ENCODE results near the gene TFB1M. TPM values are rescaled to one million over a fixed set of nuclear protein-coding genes. Genes with fewer than 3 reads are reported as not detected.
"Not testable (repeated sequence)": the region's sequence is repeated elsewhere in the genome, so short reads cannot be mapped to it uniquely, and the experiment has no call there.

TFB1M gene
- total and polyA plus RNA-seq, 7 experiments from 2014 or later: 15.8 to 45.4 (median 27.1) TPM

DNA sequence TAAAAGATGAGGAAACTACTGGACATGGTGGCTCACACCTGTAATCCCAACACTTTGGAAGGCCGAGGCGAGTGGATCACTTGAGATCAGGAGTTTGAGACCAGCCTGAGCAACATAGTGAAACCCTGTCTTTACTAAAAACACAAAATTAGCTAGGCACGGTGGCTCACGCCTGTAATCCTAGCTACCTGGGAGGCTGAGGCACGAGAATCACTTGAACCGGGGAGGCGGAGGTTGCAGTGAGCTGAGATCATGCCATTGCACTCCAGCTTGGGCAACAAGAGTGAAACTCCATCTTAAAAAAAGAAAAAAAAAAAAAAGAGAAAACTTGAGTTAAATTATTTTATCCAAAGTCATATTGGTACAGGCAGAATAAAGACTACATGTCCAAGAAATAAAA is 1.3 kb downstream of the TFB1M start:
- H3K36me3 ChIP-seq (ENCODE audit: control insufficient read depth in 2 of 3, insufficient read depth in 3 of 3, low read length in 3 of 3): peaks cover 0 to 15% (median 0%) of the 10 kb centered on the region in 3 experiments
- CTCF ChIA-PET; H3K4me1 ChIP-seq (ENCODE audit: control insufficient read depth in 2 of 2, insufficient read depth in 2 of 2, low read length in 2 of 2); H3K9me3 Mint-ChIP-seq; H3K27me3 ChIP-seq (ENCODE audit: control insufficient read depth in 2 of 2, insufficient read depth in 2 of 2, low read length in 2 of 2); ATAC-seq; DNase-seq; H3K27me3 Mint-ChIP-seq; H3K9me3 ChIP-seq (ENCODE audit: control insufficient read depth in 2 of 3, low read length in 3 of 3); H3K4me3 ChIP-seq (ENCODE audit: low read length): not testable (repeated sequence)
- intact Hi-C loops (cut with micrococcal nuclease): loop anchor here (5.0 to 10.0 kb wide), 2 partner anchors 386 to 1058 kb away; no protein-coding TSS in a partner anchor
- POLR2A ChIA-PET: interaction anchor here (0.6 kb wide), 1 partner anchor 105 kb away, joined by 3 read pairs; no protein-coding TSS in a partner anchor
- peak overlapping the region; percentile 90 for H3K27ac ChIP-seq (ENCODE audit: low read depth, low read length)
- Mint-ChIP-seq H3K36me3 (peaks cover 0 to 15% (median 7%) of the 10 kb centered on the region in 5 donors), H3K4me1 (peaks cover 12 to 57% (median 48%) of the 10 kb centered on the region in 7 donors), H3K4me3 (peak overlapping the region; percentile 60 to 97 (median 94)), H3K27ac (peak overlapping the region; percentile 84 to 97 (median 93))

DNA sequence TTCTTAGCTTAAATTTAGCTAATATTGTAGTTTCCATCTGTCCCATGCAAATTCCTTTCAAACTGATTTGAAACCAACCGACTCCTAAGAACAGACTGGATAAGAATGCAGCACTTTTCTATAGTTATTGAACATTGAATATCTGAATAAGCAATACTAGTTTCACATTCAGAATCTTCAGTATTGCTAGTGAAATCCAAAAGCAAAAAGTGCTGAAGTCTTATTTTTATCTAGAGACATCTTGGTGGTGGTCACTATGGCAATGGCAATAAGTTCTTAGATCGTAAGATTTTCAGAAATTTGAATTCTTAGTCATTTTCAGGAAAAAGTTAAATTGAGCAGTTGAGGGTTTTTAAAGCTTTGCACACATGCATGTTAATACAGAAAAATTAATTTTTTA is 2.7 kb downstream of the TFB1M start:
- CTCF ChIA-PET: no interaction called here
- peak overlapping the region in 1 of 9 donors; percentile 74 for H3K27ac Mint-ChIP-seq
- H3K4me1 Mint-ChIP-seq: peaks cover 14 to 67% (median 54%) of the 10 kb centered on the region in 7 donors

DNA sequence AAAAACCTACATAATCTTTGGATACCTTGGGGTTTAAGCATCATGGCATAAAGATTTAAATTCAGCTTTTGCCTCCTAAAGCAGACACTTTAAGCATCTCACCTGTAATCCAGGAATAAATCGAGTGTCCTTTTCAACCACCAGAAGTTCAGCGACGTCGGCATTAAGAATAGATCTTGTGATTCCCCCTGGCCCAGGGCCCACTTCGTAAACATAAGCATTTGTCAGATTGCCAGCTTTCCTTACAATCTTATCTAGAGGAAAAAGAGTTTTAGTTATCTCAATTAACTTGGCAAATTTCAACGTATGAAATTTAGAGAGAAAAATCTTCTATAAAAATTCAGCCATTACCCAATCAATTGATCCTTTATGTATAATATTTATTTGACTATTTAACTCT is 3.2 kb downstream of the TFB1M start:
- H3K4me1 ChIP-seq (ENCODE audit: control insufficient read depth in 2 of 2, insufficient read depth in 2 of 2, low read length in 2 of 2): peaks cover 3 to 5% of the 10 kb centered on the region in 2 donors
- H3K4me3 Mint-ChIP-seq: no peak overlapping the region
- no peaks in the 10 kb centered on the region for H3K27me3 Mint-ChIP-seq
- POLR2A ChIA-PET: no interaction called here
- peak overlapping the region in 4 of 9 donors; percentile 2 to 74 (median 28) for H3K27ac Mint-ChIP-seq
- no peaks in the 10 kb centered on the region for H3K9me3 Mint-ChIP-seq
- CTCF ChIA-PET: no interaction called here
- peaks cover 14 to 71% (median 56%) of the 10 kb centered on the region in 7 donors for H3K4me1 Mint-ChIP-seq
- peaks cover 0 to 22% (median 0%) of the 10 kb centered on the region in 3 experiments for H3K36me3 ChIP-seq (ENCODE audit: control insufficient read depth in 2 of 3, insufficient read depth in 3 of 3, low read length in 3 of 3)
- H3K9me3 ChIP-seq (ENCODE audit: control insufficient read depth in 2 of 3, low read length in 3 of 3): no peaks in the 10 kb centered on the region
- H3K27me3 ChIP-seq (ENCODE audit: control insufficient read depth in 2 of 2, insufficient read depth in 2 of 2, low read length in 2 of 2): no peaks in the 10 kb centered on the region
- intact Hi-C loops (cut with micrococcal nuclease): loop anchor here (5.0 to 10.0 kb wide), 2 partner anchors 384 to 1056 kb away; no protein-coding TSS in a partner anchor
- ATAC-seq: no peak
- no peak for DNase-seq
- no peak overlapping the region for H3K27ac ChIP-seq (ENCODE audit: low read depth, low read length)
- H3K36me3 Mint-ChIP-seq: peaks cover 0 to 30% (median 11%) of the 10 kb centered on the region in 5 donors
- no peak overlapping the region for H3K4me3 ChIP-seq (ENCODE audit: low read length)

More for the DNA sequence above, 2.7 kb downstream of the TFB1M start:
- Mint-ChIP-seq H3K36me3 (peaks cover 0 to 25% (median 11%) of the 10 kb centered on the region in 5 donors), H3K4me3 (no peak overlapping the region), H3K27me3 (no peaks in the 10 kb centered on the region), H3K9me3 (no peaks in the 10 kb centered on the region)
- no peak for ATAC-seq
- no peak for DNase-seq
- no peaks in the 10 kb centered on the region for H3K9me3 ChIP-seq (ENCODE audit: control insufficient read depth in 2 of 3, low read length in 3 of 3)
- H3K27me3 ChIP-seq (ENCODE audit: control insufficient read depth in 2 of 2, insufficient read depth in 2 of 2, low read length in 2 of 2): no peaks in the 10 kb centered on the region
- intact Hi-C loops (cut with micrococcal nuclease): loop anchor here (5.0 to 10.0 kb wide), 2 partner anchors 384 to 1057 kb away; no protein-coding TSS in a partner anchor
- H3K36me3 ChIP-seq (ENCODE audit: control insufficient read depth in 2 of 3, insufficient read depth in 3 of 3, low read length in 3 of 3): peaks cover 0 to 21% (median 0%) of the 10 kb centered on the region in 3 experiments
- POLR2A ChIA-PET: no interaction called here
- no peak overlapping the region for H3K4me3 ChIP-seq (ENCODE audit: low read length)
- H3K4me1 ChIP-seq (ENCODE audit: control insufficient read depth in 2 of 2, insufficient read depth in 2 of 2, low read length in 2 of 2): peaks cover 3 to 5% of the 10 kb centered on the region in 2 donors
- H3K27ac ChIP-seq (ENCODE audit: low read depth, low read length): no peak overlapping the region

DNA sequence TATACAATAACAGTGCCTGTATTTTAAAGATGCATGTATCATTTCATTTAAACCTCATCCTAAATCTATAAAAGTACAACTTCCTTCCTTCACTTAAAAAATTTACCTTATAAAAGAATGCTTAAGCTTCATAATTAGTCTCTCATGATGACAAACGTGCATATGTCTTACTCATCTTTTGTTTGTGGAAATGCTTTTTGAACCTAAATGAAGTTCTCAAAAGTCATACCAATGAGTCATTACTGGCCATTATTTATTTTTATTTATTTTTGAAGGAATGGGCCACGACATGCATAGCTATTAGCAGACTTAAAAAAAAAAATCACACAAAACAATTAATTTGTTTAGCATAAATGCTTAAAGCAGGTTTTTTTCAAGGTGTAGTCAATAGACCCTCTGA is 3.7 kb downstream of the TFB1M start:
- ATAC-seq (no peak), DNase-seq (no peak)
- Mint-ChIP-seq H3K27me3 (no peaks in the 10 kb centered on the region), H3K4me1 (peaks cover 14 to 74% (median 57%) of the 10 kb centered on the region in 7 donors), H3K9me3 (no peaks in the 10 kb centered on the region), H3K4me3 (no peak overlapping the region), H3K27ac (peak overlapping the region in 4 of 9 donors; percentile 2 to 45 (median 6)), H3K36me3 (peaks cover 0 to 30% (median 13%) of the 10 kb centered on the region in 5 donors)
- H3K4me1 ChIP-seq (ENCODE audit: control insufficient read depth in 2 of 2, insufficient read depth in 2 of 2, low read length in 2 of 2): peaks cover 3 to 5% of the 10 kb centered on the region in 2 donors
- CTCF ChIA-PET: no interaction called here
- no peak overlapping the region for H3K4me3 ChIP-seq (ENCODE audit: low read length)
- intact Hi-C loops (cut with micrococcal nuclease): loop anchor here (5.0 to 10.0 kb wide), 2 partner anchors 383 to 1056 kb away; no protein-coding TSS in a partner anchor
- no peaks in the 10 kb centered on the region for H3K27me3 ChIP-seq (ENCODE audit: control insufficient read depth in 2 of 2, insufficient read depth in 2 of 2, low read length in 2 of 2)
- H3K9me3 ChIP-seq (ENCODE audit: control insufficient read depth in 2 of 3, low read length in 3 of 3): no peaks in the 10 kb centered on the region
- POLR2A ChIA-PET: no interaction called here
- H3K36me3 ChIP-seq (ENCODE audit: control insufficient read depth in 2 of 3, insufficient read depth in 3 of 3, low read length in 3 of 3): peaks cover 0 to 22% (median 0%) of the 10 kb centered on the region in 3 experiments
- H3K27ac ChIP-seq (ENCODE audit: low read depth, low read length): no peak overlapping the region

DNA sequence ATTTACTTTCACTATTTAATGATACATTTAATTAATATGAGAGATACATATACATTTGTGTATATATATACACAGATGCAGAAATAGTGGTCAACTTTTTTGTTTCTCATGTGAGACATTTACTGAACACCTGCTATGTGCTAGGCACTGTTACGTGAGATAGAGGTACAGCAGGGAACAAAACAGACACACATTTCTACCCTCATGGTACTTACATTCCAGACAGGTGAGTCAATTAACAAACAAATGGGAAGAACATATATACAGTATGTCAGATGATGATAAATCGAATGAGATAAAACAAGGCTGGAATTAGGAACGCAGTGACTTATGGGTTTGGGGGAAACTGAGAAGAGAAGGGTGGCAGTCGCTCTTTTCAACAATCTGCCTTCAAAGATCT is 5.1 kb downstream of the TFB1M start:
- H3K36me3 ChIP-seq (ENCODE audit: control insufficient read depth in 2 of 3, insufficient read depth in 3 of 3, low read length in 3 of 3): peaks cover 0 to 18% (median 0%) of the 10 kb centered on the region in 3 experiments
- peaks cover 11 to 74% (median 48%) of the 10 kb centered on the region in 7 donors for H3K4me1 Mint-ChIP-seq
- intact Hi-C loops (cut with micrococcal nuclease): no loop called here
- no peaks in the 10 kb centered on the region for H3K27me3 Mint-ChIP-seq
- no peak overlapping the region for H3K4me3 Mint-ChIP-seq
- H3K9me3 Mint-ChIP-seq: peaks cover 0 to 3% (median 0%) of the 10 kb centered on the region in 11 donors
- peaks cover 7 to 37% (median 21%) of the 10 kb centered on the region in 5 donors for H3K36me3 Mint-ChIP-seq
- ATAC-seq: no peak
- H3K27ac ChIP-seq (ENCODE audit: low read depth, low read length): no peak overlapping the region
- DNase-seq: no peak
- ChIA-PET CTCF (no interaction called here), POLR2A (no interaction called here)
- H3K27me3 ChIP-seq (ENCODE audit: control insufficient read depth in 2 of 2, insufficient read depth in 2 of 2, low read length in 2 of 2): no peaks in the 10 kb centered on the region
- no peaks in the 10 kb centered on the region for H3K9me3 ChIP-seq (ENCODE audit: control insufficient read depth in 2 of 3, low read length in 3 of 3)
- peak overlapping the region in 3 of 9 donors; percentile 1 to 22 (median 5) for H3K27ac Mint-ChIP-seq
- peaks cover 3 to 5% of the 10 kb centered on the region in 2 donors for H3K4me1 ChIP-seq (ENCODE audit: control insufficient read depth in 2 of 2, insufficient read depth in 2 of 2, low read length in 2 of 2)
- H3K4me3 ChIP-seq (ENCODE audit: low read length): no peak overlapping the region

DNA sequence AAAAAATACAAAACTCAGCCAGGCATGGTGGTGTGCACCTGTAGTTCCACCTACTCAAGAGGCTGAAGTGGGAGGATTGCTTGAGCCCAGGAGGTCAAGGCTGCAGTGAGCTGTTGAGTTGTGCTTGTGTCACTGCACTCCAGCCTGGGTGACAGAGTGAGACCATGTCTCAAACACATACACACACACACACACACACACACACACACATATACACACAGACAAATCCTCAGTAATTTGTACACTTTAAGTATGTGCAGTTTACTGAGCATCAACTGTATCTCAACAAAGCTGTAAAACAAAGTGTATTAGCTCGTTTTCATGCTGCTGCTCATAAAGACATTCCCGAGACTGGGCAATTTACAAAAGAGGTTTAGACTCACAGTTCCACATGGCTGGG is 7.3 kb downstream of the TFB1M start:
- peaks cover 0 to 5% of the 10 kb centered on the region in 2 donors for H3K4me1 ChIP-seq (ENCODE audit: control insufficient read depth in 2 of 2, insufficient read depth in 2 of 2, low read length in 2 of 2)
- Mint-ChIP-seq H3K27me3 (no peaks in the 10 kb centered on the region), H3K36me3 (peaks cover 7 to 50% (median 28%) of the 10 kb centered on the region in 5 donors), H3K4me1 (peaks cover 7 to 57% (median 31%) of the 10 kb centered on the region in 7 donors), H3K4me3 (no peak overlapping the region), H3K9me3 (peaks cover 0 to 3% (median 0%) of the 10 kb centered on the region in 11 donors), H3K27ac (peak overlapping the region in 1 of 9 donors; percentile 37)
- ChIA-PET POLR2A (no interaction called here), CTCF (no interaction called here)
- no peak for DNase-seq
- no peak for ATAC-seq
- no peaks in the 10 kb centered on the region for H3K27me3 ChIP-seq (ENCODE audit: control insufficient read depth in 2 of 2, insufficient read depth in 2 of 2, low read length in 2 of 2)
- H3K4me3 ChIP-seq (ENCODE audit: low read length): no peak overlapping the region
- no peak overlapping the region for H3K27ac ChIP-seq (ENCODE audit: low read depth, low read length)
- no peaks in the 10 kb centered on the region for H3K9me3 ChIP-seq (ENCODE audit: control insufficient read depth in 2 of 3, low read length in 3 of 3)
- peaks cover 0 to 22% (median 0%) of the 10 kb centered on the region in 3 experiments for H3K36me3 ChIP-seq (ENCODE audit: control insufficient read depth in 2 of 3, insufficient read depth in 3 of 3, low read length in 3 of 3)
- intact Hi-C loops (cut with micrococcal nuclease): no loop called here
